Effector CD8-positive, alpha-beta T cell (primary cell): ENCODE results near the gene PLXNA2.

Experiments used
- DNase-seq: peaks from one replicate; lab custom pipeline; 2025; lab: John Stamatoyannopoulos, UW

Gene PLXNA2

DNA sequence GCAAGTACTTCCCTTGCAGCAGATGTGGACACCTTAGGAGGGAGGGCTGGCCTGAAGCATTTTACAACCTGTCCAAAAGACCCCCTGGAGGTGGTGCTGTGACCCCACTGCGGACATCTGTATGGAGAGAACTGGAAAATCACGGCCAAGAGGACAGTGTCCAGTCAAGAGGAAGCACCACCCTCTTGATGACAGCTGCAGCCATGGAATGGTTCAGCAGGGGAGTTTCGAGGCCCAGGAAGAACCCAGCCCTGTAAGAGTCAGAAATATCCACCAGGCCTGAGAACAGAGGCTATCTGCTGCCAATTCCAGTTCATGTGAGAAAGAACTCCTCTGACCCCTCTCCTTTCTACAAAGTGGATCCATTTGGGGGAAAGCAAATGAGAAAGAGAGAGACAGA is 126.8 kb downstream of the PLXNA2 start:
- no peak for DNase-seq

- DNase-seq, result no peak
These were observed 128.1 kb downstream of the PLXNA2 start for GRCh38 chr1:208115924-208116640.

DNA sequence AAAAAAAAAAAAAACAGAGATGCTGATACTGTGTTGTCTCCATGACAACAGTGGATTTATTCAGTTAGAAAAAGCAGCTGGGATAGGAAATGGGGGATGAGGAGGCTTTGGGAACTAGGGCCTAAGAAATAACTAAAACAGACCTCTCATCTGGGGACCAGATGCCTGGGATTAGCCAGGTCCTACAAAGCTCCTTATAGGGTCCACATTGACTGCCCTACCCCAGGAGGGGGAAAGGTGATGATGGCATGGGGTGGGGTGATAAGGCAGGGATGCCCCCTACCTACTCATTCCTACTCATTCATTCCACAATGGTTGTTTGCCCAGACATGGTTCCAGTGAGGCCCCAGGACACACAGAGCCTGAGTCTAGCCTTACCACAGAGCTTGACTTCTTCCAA is 131.2 kb downstream of the PLXNA2 start:
- DNase-seq, result no peak

DNA sequence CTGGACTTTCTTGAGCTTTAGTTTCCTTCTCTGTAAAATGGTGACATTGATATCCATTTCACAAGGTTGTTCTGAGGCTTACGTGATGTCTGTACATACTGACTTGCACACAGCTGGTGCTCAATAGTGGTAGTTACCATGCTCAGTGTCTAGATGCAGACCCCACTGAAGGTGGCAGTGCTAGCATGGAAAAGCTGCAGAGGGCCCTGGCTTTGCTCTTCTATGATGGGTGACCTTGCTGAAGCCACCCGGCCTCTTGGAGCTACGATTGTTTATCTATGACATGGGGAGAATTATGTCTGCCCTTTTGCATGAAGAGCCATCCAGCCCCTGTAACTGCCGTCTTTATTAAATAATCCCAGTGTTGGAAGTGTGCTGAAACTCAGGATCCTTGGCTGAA is 131.8 kb downstream of the PLXNA2 start:
- no peak for DNase-seq

GRCh38 chr1:208111646-208112190 is 132.5 kb downstream of the PLXNA2 start:
- DNase-seq, result no peak

GRCh38 chr1:208110296-208110695 is 133.9 kb downstream of the PLXNA2 start:
- DNase-seq, result no peak

DNA sequence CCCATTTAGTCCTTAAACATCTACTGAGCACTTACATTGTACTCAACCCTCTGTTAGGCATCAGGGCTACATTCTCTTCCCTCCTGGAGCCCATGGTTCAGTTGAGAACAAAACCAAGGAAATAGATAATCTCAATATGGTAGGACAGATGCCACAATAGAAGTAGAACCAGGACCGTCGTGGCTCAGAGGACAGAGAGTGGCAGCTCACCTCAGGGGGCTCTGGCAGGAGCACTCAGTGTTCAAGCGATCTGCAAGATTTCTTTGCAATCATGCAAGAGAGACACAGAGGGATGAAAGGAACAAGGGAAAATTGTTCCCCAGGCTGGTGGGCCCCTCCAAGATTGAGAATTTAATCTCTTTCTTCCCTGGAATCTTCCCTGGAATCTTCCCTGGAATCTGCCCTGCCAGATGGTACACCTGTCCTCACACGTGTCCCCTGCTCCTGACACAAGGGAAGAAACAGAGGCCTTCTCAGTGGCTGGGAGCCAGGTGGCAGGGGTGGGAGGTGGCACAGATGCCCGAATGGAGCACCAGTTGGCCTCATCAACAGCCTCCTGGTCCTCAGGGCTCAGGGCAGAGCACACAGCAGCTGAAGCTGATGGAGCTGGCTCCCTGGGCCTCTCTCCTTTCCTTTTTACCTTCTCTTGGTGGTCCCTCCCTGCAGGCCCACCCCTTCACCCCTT is 135.4 kb downstream of the PLXNA2 start:
- DNase-seq, result no peak

- DNase-seq, result no peak
These were observed 136.0 kb downstream of the PLXNA2 start for GRCh38 chr1:208108213-208108608.

DNA sequence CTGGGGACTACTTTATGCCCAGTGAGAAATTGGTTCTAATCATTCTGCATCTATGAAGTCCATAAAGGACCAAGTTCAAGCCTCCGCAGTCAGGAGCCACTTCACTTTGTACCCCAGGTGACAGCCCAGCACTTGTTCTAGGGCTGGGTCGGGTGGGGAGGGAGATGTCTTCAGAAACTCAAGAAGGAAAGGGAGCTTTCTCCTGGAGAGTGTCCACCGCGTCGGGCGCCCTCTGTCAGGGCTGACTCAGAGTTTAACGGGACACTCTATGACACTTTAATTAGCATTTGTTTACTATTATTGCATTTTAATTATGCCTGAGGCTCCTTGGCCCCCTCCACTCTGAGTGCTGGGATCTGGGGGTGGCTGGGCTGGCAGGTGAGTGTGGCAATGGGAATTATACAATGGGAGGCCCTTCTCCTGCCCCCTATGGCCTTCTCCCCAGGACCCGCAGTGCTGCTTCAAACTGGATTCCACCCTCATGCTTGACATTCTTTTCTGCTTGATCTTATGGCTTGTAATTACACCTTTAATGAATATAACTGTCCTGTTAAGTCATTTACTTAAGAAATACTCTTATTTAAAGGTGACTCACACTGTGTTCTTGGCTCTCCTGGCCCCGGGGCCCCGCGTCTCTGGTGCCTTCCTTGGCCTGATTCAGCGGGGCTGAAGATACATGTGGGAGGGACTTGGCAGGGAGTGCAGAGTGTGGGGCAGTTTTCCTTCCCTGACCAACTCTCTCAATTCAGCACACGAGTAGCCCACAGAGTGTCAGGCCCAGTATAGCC is 136.6 kb downstream of the PLXNA2 start:
- DNase-seq, result no peak

DNA sequence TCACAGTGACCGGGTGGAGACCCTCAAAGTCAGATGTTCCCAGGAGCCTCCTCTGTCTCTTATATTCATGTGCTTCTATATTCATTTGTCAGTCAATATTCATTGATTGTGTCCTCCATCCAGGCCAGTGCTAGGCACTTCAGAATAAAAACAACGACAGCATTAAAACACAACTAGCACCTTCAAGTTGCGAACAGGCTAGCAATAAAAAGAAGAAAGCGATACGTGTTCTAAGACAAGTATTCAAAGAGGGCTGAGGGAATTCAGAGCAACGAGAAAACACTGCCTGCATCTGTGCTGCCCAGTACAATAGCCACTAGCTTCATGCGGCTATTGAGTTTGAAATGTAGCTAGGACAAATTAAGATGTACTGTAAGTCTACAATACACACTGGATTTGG is 138.0 kb downstream of the PLXNA2 start:
- no peak for DNase-seq

DNA sequence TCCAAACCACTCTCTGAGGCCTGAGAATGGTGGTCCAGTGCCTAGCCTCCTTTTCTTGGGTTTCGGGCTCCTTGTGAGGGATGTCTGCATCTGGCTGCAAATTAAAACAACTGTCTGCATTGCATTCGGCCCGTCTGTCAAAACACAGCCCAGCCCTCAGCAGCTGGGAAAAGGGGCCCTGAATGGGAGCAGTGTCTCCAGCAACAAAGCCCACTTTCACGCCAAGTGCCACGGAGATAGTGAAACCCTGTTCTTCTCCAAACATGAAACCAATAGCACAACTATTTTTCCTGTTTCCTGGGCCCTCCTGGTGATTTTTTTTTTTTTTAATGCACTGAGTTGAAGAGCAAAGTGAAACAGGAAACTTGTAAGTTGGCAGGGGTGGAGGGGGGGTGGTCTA is 138.4 kb downstream of the PLXNA2 start:
- no peak for DNase-seq

DNA sequence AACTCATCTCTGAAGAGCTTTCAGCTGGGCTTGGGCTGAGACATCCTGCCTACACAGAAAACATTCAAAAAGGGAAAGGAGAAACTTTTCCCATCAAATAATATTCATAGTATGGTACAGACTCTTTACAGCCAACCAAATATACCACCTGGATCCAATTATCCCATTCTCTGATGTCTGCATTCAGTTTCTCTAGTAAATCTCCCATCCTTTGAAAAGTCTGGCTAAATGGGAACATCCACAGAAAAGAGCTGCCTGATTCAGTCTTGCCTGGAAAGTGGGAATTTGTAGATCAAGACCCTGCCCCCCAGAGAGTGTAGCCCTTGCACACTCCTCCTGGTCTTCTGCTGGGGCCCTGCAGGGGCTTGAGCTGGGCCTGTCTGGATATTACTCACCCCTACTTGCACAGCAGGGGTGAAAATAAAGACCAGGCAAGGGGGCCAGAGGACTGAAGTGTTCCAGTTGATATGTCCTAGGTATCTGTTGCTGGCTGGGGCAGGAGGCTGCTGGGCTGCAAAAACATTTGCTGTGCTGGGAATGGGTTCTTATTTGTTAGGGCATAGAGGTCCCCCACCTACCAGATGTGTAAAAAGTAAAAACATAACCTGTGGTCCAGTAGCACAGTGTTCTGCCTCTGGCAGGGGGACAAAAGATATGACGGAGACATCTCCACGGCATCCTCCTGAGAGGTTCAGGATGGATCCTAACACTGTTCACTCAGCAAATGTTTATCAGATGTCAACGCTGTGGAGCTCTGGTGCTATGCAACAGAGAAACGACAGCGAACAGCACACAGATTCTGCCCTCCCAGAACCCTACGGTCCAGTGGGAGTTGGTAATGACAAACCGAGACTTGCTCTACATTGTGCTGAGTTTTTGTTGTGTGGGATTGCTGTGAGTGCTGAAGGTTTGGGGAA is 140.3 kb downstream of the PLXNA2 start:
- no peak for DNase-seq

DNA sequence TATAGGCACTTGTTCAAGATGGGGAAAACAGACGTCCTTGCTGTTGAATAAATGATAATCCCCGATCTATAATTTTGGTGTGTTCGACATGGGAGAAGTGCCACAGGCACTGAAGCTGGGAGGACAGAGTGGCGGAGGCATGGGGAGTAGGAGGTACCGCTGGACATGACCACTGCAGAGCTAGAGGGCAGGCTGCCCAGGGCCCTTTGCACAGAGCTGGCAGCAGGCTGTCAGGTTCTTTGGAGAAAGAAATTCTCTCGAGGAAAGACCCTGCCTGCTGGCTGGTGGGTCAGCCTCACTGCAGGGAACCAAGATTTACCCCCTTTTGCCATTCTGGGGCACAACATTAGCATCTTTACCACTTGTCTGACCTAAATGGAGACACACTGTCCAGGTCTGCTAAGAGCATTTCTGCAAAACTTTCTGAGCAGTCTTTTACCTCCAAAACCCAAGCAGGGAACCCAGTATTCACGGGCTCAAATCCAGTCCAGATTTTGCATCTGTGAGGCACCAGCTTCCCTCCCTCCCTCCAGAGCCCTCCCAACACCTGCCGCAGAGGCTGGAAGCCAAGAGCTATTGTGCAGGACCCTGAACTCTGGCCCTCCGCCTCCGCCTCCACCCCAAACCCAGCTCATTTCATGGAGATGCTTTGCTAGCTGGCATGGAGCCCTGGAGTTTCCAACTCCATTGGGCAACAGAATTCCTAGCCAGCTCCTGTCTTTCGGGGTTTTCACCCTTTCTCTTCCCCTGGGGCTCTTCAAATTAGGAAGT is 142.3 kb downstream of the PLXNA2 start:
- DNase-seq, result no peak

GRCh38 chr1:208100906-208101305 is 143.3 kb downstream of the PLXNA2 start:
- DNase-seq, result no peak

GRCh38 chr1:208100106-208100505 is 144.1 kb downstream of the PLXNA2 start:
- DNase-seq, result no peak

- no peak for DNase-seq
These were observed 145.4 kb downstream of the PLXNA2 start for GRCh38 chr1:208098773-208099172.

DNA sequence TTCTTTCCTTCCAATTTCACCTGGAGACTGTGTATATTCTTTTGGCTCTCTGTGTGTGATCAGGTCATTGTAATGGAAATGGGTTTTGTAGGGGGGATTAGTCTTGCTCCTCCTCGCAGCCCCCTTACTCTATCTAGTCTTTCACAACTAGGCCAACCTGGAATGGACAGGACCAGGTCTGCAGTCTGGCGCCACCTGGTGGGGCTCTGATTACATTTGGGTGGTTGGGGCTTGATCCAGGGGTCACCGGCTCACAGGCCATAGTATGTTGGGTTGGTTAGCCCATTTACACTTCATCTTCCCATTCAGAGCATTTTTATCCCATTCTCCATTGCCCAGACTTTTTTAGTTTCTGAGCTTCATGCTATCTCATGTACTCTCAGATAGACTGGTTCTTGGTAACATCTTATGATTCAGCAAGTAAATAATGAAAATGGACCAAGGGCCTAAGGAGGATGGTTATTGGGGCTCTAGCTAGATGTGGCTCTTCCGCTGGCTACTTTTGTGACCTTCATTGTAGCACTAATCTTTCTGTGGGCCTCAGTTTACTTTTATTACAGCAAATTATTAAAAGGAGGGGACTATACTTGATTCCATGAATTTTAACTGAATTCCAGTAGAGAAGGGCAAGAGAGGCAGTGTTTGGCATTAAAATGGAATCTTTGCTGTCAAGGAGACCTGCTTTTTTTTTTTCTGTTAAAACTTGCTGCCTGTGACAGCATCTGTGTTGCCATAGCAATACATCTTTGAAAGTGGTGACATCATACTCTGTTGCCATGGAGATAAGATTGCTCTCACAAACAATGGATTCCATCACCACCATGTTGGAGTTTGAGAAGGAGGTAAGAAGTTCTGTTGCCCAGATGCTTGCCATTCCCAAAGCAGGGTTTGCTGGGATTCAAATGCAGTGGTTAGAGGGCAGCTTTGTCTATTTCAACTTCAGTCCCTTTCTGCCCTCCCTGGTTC is 150.1 kb downstream of the PLXNA2 start:
- peak; percentile 47 for DNase-seq

DNA sequence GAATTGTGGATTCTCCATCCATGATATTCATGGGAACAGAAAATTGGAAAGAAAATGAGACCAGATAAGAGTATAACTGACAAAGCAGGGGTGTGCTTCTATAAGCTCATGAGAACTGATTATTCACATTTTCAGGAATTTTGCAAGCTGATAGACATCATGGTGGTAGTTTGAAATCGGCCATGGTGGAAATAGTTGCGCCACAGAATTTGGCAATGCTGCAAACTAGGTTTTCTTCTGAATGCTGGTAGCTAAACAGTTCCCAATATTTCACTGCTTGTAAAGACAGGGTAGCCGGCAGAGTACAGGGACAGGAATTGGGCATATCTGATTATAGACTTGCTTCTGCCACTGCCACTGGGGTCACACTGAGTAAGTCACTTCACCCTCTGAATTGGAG is 151.1 kb downstream of the PLXNA2 start:
- no peak for DNase-seq
